ENCODE data around the gene LSM4.

- TF ChIP-seq EZH2 (IDR thresholded peaks at IDR 0.05; ENCODE audit: insufficient read depth, poor library complexity, severe bottlenecking) (no peak), EZH2phosphoT487 (IDR thresholded peaks at IDR 0.05; ENCODE audit: insufficient read depth, low read depth) (no peak)
These were observed 16.5 kb downstream of the LSM4 start for GRCh38 chr19:18306209-18306887.
